ELF-1 (cell line): Measurements from ENCODE around the gene OR4D11.

Source experiments
- DNase-seq: peaks from one replicate; pipeline ENCODE4 v3.0.0-alpha.2; 2016; ENCODE audit warnings: low read depth, low spot score

Gene OR4D11

DNA sequence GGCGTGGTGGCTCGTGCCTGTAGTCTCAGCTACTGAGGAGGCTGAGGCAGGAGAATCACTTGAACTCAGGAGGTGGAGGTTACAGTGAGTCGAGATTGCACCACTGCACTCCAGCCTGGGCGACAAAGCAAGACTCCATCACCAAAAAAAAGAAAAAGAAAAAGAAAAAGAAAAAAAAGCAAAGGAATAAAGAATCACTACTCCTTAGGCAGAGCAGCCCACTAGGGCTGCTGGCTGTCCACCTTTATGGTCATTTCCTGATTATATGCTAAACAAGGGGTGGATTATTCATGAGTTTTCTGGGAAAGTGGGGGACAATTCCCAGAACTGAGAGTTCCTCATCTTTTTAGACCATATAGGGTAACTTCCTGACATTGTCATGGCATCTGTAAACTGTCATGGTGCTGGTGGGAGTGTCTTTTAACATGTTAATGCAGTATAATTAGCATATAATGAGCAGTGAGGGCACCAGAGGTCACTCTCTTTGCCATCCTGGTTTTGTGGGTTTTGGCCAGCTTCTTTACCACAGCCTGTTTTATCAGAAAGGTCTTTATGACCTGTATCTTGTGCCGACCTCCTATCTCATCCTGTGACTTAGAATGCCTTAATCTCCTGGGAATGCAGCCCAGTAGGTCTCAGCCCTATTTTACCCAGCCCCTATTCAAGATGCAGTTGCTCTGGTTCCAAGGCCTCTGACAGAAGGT lies 44.4 kb downstream of the OR4D11 start:
- peak; percentile 70 for DNase-seq

- DNase-seq, result no peak
Observed at GRCh38 chr11:59548309-59548656, 44.9 kb downstream of the OR4D11 start.

DNA sequence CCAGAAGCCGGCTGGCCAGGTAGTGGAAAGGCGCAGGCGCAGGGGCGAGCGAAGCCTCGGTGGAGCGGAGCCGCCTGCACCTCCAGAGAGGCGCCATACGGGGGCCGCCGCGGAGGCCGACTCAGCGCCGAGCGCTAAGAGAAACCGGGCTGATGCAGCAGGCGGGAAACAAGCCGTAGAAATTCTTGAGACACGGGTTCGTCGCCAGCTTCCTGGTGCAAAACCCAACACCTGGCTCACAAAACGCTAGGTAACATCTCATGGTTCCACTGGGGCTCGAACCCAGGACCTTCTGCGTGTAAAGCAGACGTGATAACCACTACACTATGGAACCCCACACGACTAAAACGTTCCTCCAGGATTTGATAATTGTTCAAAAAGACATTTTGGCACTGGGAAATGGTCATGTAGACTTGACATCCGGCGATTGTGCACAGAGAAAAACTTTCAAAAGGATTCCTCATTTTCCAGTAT lies 47.0 kb downstream of the OR4D11 start:
- DNase-seq, result peak; percentile 99

GRCh38 chr11:59550842-59551658 lies 47.7 kb downstream of the OR4D11 start:
- peak; percentile 91 for DNase-seq

DNA sequence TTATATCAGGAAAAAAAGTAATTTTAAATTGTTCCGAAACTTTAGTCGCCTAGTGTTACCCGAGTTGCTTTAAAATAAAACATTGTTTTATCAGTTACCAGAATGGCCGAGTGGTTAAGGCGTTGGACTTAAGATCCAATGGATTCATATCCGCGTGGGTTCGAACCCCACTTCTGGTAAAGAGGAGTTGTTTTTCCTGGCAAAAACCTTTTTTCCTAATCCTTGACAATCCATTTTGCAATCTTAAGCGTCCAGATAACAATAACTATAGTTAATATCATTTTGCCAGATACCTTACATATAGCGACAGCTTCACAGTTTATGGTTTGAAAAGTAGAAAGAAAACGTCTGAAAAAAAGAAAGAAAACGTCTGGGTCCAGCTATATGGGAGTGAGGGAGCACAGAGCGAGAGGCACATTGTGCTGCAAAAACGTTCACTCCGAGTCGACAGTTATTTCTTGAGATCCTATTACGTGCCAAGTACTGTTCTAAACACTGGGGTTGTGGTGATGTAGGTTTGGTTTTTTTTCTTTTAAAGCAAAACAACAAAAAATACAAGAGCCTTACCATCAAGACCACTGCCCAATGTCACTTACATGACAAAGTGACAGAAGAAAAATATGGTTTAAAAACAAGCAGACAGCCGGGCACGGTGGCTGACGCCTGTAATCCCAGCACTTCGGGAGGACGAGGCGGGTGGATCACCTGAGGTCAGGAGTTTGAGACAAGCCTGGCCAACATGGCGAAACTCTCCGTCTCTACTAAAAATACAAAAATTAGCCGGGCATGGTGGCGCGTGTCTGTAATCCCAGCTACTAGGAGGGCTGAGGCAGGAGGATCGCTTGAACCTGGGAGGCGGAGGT lies 48.5 kb downstream of the OR4D11 start:
- DNase-seq, result peak; percentile 69

- no peak for DNase-seq
Observed at GRCh38 chr11:59552844-59553243, 49.5 kb downstream of the OR4D11 start.

GRCh38 chr11:59553323-59553722 lies 49.9 kb downstream of the OR4D11 start:
- no peak for DNase-seq
